B cell (primary cell): Measurements from ENCODE around the gene TENM4. TPM values are rescaled to one million over a fixed set of nuclear protein-coding genes. Genes with fewer than 3 reads are reported as not detected.
"Not testable (repeated sequence)": the region's sequence is repeated elsewhere in the genome, so short reads cannot be mapped to it uniquely, and the experiment has no call there.

ENCODE experiments used
- ATAC-seq: fragments of 200-7000 bp; cut with Tn5 transposase; one replicate; pipeline ENCODE4 v1.10.0; 2021; ENCODE audit warnings: low read depth, mild to moderate bottlenecking, moderate number of reproducible peaks, moderate library complexity
- CTCF ChIA-PET: fragments of 350-600 bp; sonication (Branson Sonifier 250); formaldehyde crosslinking; loops from one replicate; lab custom pipeline; 2021; ENCODE audit warnings: antibody characterized with exemption, inconsistent platforms; lab: Charles Lee
- POLR2A ChIA-PET: fragments of 350-600 bp; sonication (Branson Sonifier 250); formaldehyde crosslinking; loops from one replicate; lab custom pipeline; 2021; ENCODE audit warnings: antibody characterized with exemption; lab: Charles Lee
- DNase-seq: peaks from one replicate; pipeline ENCODE4 v3.0.0; 2013
- H2AFZ ChIP-seq: 2 replicates; pipeline ENCODE4 v1.6.1; 2012; ENCODE audit warnings: mild to moderate bottlenecking, low read depth, low read length; ENCODE audit not compliant: insufficient read depth, poor library complexity, severe bottlenecking
- H3K27ac ChIP-seq, 2 donors: 1 replicate in 1 of 2; 2 replicates in 1 of 2; pipeline ENCODE4 v1.5.1; 2012 to 2013; ENCODE audit warnings: low read length in 2 of 2, mild to moderate bottlenecking in 2 of 2, moderate library complexity in 1 of 2
- H3K27me3 ChIP-seq, 4 experiments: fragments of 200-600 bp in 1 of 4; sonication (generic) in 1 of 4; replicated peaks in 1 of 4; 1 replicate in 2 of 4; 2 replicates in 2 of 4; pipeline versions ENCODE4 v1.6.1 to v1.7.0; 2013 to 2016; ENCODE audit warnings: low read length in 3 of 4, mild to moderate bottlenecking in 2 of 4, mixed read lengths in 1 of 4, moderate library complexity in 1 of 4; ENCODE audit not compliant: insufficient read depth in 4 of 4, control insufficient read depth in 3 of 4; ENCODE audit errors: control extremely low read depth in 1 of 4
- H3K36me3 ChIP-seq, 2 experiments: replicated peaks in 1 of 2; 1 replicate in 1 of 2; 2 replicates in 1 of 2; pipeline versions ENCODE4 v1.6.1 to v1.7.1; 2013; ENCODE audit warnings: low read length in 1 of 2; ENCODE audit not compliant: insufficient read depth in 2 of 2, control insufficient read depth in 1 of 2; ENCODE audit errors: control extremely low read depth in 1 of 2, extremely low read depth in 1 of 2
- H3K4me1 ChIP-seq, 2 donors: fragments of 200-600 bp in 1 of 2; sonication (generic) in 1 of 2; 1 replicate in 1 of 2; 2 replicates in 1 of 2; pipeline versions ENCODE4 v1.5.1 to v1.6.1; 2013 to 2017; ENCODE audit warnings: low read length in 2 of 2; ENCODE audit not compliant: control insufficient read depth in 2 of 2, insufficient read depth in 2 of 2
- H3K4me2 ChIP-seq: replicated peaks from 2 replicates; pipeline ENCODE3; 2012; ENCODE audit warnings: mild to moderate bottlenecking, low read depth, low read length; ENCODE audit not compliant: poor library complexity, severe bottlenecking
- H3K4me3 ChIP-seq, 5 experiments: fragments of 200-600 bp in 1 of 5; sonication (generic) in 1 of 5; 1 replicate in 3 of 5; 2 replicates in 2 of 5; pipeline versions ENCODE4 v1.5.1 to v1.7.0; 2011 to 2016; ENCODE audit warnings: low read length in 4 of 5, mild to moderate bottlenecking in 4 of 5, low read depth in 2 of 5, control low read depth in 1 of 5, moderate library complexity in 1 of 5; ENCODE audit not compliant: insufficient read depth in 1 of 5; ENCODE audit errors: control extremely low read depth in 1 of 5, extremely low read depth in 1 of 5
- H3K79me2 ChIP-seq: fragments of 200-600 bp; sonication (generic); one replicate; pipeline ENCODE4 v1.6.0; 2016; ENCODE audit warnings: low read length; ENCODE audit not compliant: control insufficient read depth, insufficient read depth
- H3K9ac ChIP-seq: fragments of 200-600 bp; sonication (generic); 2 replicates; pipeline ENCODE4 v1.6.1; 2017; ENCODE audit warnings: mild to moderate bottlenecking, low read length, moderate library complexity
- H3K9me3 ChIP-seq, 3 donors: one replicate each; pipeline versions ENCODE4 v1.6.1 to v1.7.1; 2013; ENCODE audit warnings: low read length in 2 of 3; ENCODE audit not compliant: control insufficient read depth in 2 of 3, insufficient read depth in 1 of 3; ENCODE audit errors: control extremely low read depth in 1 of 3
- H4K20me1 ChIP-seq: 2 replicates; pipeline ENCODE4 v1.6.0; 2012; ENCODE audit warnings: mild to moderate bottlenecking, low read length; ENCODE audit not compliant: insufficient read depth, control insufficient read depth, poor library complexity, severe bottlenecking
- H3K27ac Mint-ChIP-seq: one replicate; pipeline ENCODE4 v1.8.0; 2021; ENCODE audit warnings: mixed read lengths
- H3K27me3 Mint-ChIP-seq: one replicate; pipeline ENCODE4 v1.8.0; 2021; ENCODE audit warnings: mixed read lengths
- H3K4me1 Mint-ChIP-seq: one replicate; pipeline ENCODE4 v1.8.0; 2021; ENCODE audit warnings: mixed read lengths
- H3K4me3 Mint-ChIP-seq: one replicate; pipeline ENCODE4 v1.8.0; 2021; ENCODE audit warnings: mixed read lengths
- H3K9me3 Mint-ChIP-seq: one replicate; pipeline ENCODE4 v1.8.0; 2022; ENCODE audit warnings: mixed read lengths; ENCODE audit not compliant: insufficient read depth
- CTCF ChIP-seq: fragments of 200-600 bp; IDR thresholded peaks from one replicate; pipeline ENCODE4 v1.8.0; 2022; ENCODE audit warnings: antibody characterized with exemption, mild to moderate bottlenecking
- EZH2 ChIP-seq: IDR thresholded peaks from 2 replicates; pipeline ENCODE4 v1.6.1; 2012; ENCODE audit warnings: borderline replicate concordance, low read depth, mild to moderate bottlenecking, moderate library complexity, low read length; ENCODE audit not compliant: insufficient read depth, poor library complexity, severe bottlenecking
- WGBS: methylation state at CpG from one replicate; pipeline ENCODE4 v1.1.5; 2013; ENCODE audit warnings: missing lambda C conversion rate; ENCODE audit not compliant: insufficient coverage; 5-methylcytosine and 5-hydroxymethylcytosine counted together
- intact Hi-C: fragments of 100-400 bp; cut with micrococcal nuclease; formaldehyde crosslinking; loops from one replicate; pipeline ENCODE4 v1.10.0; 2022
- polyA plus RNA-seq: library from polyadenylated mRNA; depleted of rRNA; stranded (reverse); fragments of >200 nt; gene quantifications from 2 replicates; pipeline ENCODE4 v1.2.3, GENCODE V29; 2012
- total RNA-seq, 2 donors: library from RNA; stranded (reverse); fragments of 120-200 nt in 1 of 2; gene quantifications; 1 replicate in 1 of 2; 2 replicates in 1 of 2; pipeline versions ENCODE4 v1.2.3 to v1.2.4, GENCODE V29; 2013 to 2022

TENM4 gene
- total and polyA plus RNA-seq, 2 donors (not counting 1 experiment from before 2014, with no cell fraction given) = 0.09 to 5.7 TPM

- no peak overlapping the region for H3K4me3 Mint-ChIP-seq
- DNase-seq = no peak
- whole genome bisulfite sequencing = 75% methylated on average over 1 of the region's 4 CpGs
- ATAC-seq = no peak
- no peak overlapping the region for H3K27ac Mint-ChIP-seq
- H3K27me3 ChIP-seq = peaks cover 0 to 5% (median 0%) of the 10 kb centered on the region in 4 experiments
- H3K36me3 ChIP-seq = no peaks in the 10 kb centered on the region
- ChIA-PET CTCF (no interaction called here), POLR2A (no interaction called here)
- H3K4me1 ChIP-seq = no peaks in the 10 kb centered on the region
- H4K20me1 ChIP-seq = no peaks in the 10 kb centered on the region
- H3K4me3 ChIP-seq = no peak overlapping the region
- H3K79me2 ChIP-seq = no peaks in the 10 kb centered on the region
- no peak overlapping the region for H2AFZ ChIP-seq
- H3K9me3 ChIP-seq = no peaks in the 10 kb centered on the region
- no peak overlapping the region for H3K27ac ChIP-seq
- no peak overlapping the region for H3K4me2 ChIP-seq
- TF ChIP-seq CTCF (no peak), EZH2 (no peak)
- H3K9ac ChIP-seq = no peak overlapping the region
- intact Hi-C loops = no loop called here
- H3K4me1 Mint-ChIP-seq = no peaks in the 10 kb centered on the region
- peaks cover 23% of the 10 kb centered on the region for H3K27me3 Mint-ChIP-seq
- no peaks in the 10 kb centered on the region for H3K9me3 Mint-ChIP-seq
Measured at GRCh38 chr11:78612721-78613377, 828.0 kb downstream of the TENM4 start.

GRCh38 chr11:78609321-78609720 lies 831.5 kb downstream of the TENM4 start:
- H3K4me1 ChIP-seq, H3K27me3 ChIP-seq, H3K27ac ChIP-seq, H3K4me1 Mint-ChIP-seq, POLR2A ChIA-PET, DNase-seq, H3K4me3 Mint-ChIP-seq, H3K4me2 ChIP-seq, H3K27ac Mint-ChIP-seq, intact Hi-C loops, H3K9me3 Mint-ChIP-seq, H4K20me1 ChIP-seq, H3K4me3 ChIP-seq, H3K36me3 ChIP-seq, H2AFZ ChIP-seq, H3K9me3 ChIP-seq, H3K79me2 ChIP-seq, CTCF ChIA-PET, ATAC-seq, H3K9ac ChIP-seq: not testable (repeated sequence)
- H3K27me3 Mint-ChIP-seq = peaks cover 33% of the 10 kb centered on the region
- WGBS = 96% methylated on average over 4 of the region's 5 CpGs
